HEK293T (cell line): ENCODE data around the gene ELF2.
"Not testable (repeated sequence)": the region's sequence is repeated elsewhere in the genome, so short reads cannot be mapped to it uniquely, and the experiment has no call there.

Source experiments
- ARNT ChIP-seq: fragments of 450-650 bp; IDR thresholded peaks from 2 replicates; pipeline ENCODE4 v1.6.1; 2017; ENCODE audit warnings: mild to moderate bottlenecking
- BHLHE40 ChIP-seq: fragments of 450-650 bp; IDR thresholded peaks from 2 replicates; pipeline ENCODE4 v1.6.1; 2016; ENCODE audit warnings: mild to moderate bottlenecking, moderate library complexity, borderline replicate concordance
- FOXA1 ChIP-seq: fragments of 450-650 bp; IDR thresholded peaks from 2 replicates; pipeline ENCODE4 v1.6.1; 2016; ENCODE audit warnings: mild to moderate bottlenecking
- FOXK2 ChIP-seq: fragments of 450-650 bp; IDR thresholded peaks from 2 replicates; pipeline ENCODE4 v1.6.1; 2016; ENCODE audit warnings: mild to moderate bottlenecking
- FOXM1 ChIP-seq: fragments of 450-650 bp; IDR thresholded peaks from 2 replicates; pipeline ENCODE4 v1.6.1; 2017; ENCODE audit warnings: mild to moderate bottlenecking, borderline replicate concordance
- HDGF ChIP-seq: fragments of 450-650 bp; IDR thresholded peaks from 2 replicates; pipeline ENCODE4 v1.6.1; 2017; ENCODE audit warnings: antibody characterized with exemption, borderline replicate concordance
- LEF1 ChIP-seq: fragments of 450-650 bp; IDR thresholded peaks from 2 replicates; pipeline ENCODE4 v1.6.1; 2017; ENCODE audit warnings: mild to moderate bottlenecking, borderline replicate concordance
- NFRKB ChIP-seq: fragments of 450-650 bp; IDR thresholded peaks from 2 replicates; pipeline ENCODE4 v1.6.1; 2016; ENCODE audit warnings: mild to moderate bottlenecking, moderate library complexity
- SP1 ChIP-seq: fragments of 450-650 bp; IDR thresholded peaks from 2 replicates; pipeline ENCODE4 v1.6.1; 2017
- SUZ12 ChIP-seq: fragments of 450-650 bp; IDR thresholded peaks from 2 replicates; pipeline ENCODE4 v1.6.1; 2016; ENCODE audit warnings: mild to moderate bottlenecking
- TARDBP ChIP-seq: fragments of 450-650 bp; IDR thresholded peaks from 2 replicates; pipeline ENCODE4 v1.6.1; 2016
- ZNF384 ChIP-seq: fragments of 450-650 bp; IDR thresholded peaks from 2 replicates; pipeline ENCODE4 v1.6.1; 2016
- TF ChIP-seq, protein P1 (sequence below): fragments of 450-650 bp; IDR thresholded peaks from 2 replicates; pipeline ENCODE4 v1.6.1; 2016

DNA sequence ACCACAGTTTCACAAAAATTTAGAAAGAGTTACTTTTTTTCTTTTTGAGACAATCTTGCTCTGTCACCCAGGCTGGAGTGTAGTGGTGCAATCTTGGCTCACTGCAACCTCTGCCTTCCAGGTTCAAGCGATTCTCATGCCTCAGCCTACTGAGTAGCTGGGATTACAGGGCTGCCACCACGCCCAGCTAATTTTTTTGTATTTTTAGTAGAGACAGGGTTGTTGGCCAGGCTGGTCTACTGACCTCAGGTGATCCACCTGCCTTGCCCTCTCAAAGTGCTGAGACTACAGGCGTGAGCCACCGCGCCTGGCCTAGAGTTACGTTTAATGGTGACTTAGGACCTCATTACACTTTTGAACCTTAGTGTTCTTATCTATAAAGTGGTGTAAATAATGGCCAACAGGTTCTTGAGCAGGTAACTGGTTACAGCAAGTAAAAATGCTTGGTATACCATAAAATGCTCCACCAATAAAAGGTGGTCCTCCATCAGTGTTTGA lies 147.1 kb downstream of the ELF2 start:
- not testable (repeated sequence) for TF ChIP-seq SUZ12, BHLHE40, HDGF, FOXK2, FOXM1, ARNT, FOXA1, NFRKB, LEF1, SP1, TARDBP, ZNF384
- TF ChIP-seq, protein P1, sequence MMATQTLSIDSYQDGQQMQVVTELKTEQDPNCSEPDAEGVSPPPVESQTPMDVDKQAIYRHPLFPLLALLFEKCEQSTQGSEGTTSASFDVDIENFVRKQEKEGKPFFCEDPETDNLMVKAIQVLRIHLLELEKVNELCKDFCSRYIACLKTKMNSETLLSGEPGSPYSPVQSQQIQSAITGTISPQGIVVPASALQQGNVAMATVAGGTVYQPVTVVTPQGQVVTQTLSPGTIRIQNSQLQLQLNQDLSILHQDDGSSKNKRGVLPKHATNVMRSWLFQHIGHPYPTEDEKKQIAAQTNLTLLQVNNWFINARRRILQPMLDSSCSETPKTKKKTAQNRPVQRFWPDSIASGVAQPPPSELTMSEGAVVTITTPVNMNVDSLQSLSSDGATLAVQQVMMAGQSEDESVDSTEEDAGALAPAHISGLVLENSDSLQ, result not testable (repeated sequence)
